Measurements from ENCODE around the gene TOX2. TPM values are rescaled to one million over a fixed set of nuclear protein-coding genes. Genes with fewer than 3 reads are reported as not detected.

The TOX2 gene, protein sequence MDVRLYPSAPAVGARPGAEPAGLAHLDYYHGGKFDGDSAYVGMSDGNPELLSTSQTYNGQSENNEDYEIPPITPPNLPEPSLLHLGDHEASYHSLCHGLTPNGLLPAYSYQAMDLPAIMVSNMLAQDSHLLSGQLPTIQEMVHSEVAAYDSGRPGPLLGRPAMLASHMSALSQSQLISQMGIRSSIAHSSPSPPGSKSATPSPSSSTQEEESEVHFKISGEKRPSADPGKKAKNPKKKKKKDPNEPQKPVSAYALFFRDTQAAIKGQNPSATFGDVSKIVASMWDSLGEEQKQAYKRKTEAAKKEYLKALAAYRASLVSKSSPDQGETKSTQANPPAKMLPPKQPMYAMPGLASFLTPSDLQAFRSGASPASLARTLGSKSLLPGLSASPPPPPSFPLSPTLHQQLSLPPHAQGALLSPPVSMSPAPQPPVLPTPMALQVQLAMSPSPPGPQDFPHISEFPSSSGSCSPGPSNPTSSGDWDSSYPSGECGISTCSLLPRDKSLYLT
- 6.1 and 8.4 TPM in 2 replicates for total RNA-seq (2014; rRNA removed; shearing (Covaris generic))

DNA sequence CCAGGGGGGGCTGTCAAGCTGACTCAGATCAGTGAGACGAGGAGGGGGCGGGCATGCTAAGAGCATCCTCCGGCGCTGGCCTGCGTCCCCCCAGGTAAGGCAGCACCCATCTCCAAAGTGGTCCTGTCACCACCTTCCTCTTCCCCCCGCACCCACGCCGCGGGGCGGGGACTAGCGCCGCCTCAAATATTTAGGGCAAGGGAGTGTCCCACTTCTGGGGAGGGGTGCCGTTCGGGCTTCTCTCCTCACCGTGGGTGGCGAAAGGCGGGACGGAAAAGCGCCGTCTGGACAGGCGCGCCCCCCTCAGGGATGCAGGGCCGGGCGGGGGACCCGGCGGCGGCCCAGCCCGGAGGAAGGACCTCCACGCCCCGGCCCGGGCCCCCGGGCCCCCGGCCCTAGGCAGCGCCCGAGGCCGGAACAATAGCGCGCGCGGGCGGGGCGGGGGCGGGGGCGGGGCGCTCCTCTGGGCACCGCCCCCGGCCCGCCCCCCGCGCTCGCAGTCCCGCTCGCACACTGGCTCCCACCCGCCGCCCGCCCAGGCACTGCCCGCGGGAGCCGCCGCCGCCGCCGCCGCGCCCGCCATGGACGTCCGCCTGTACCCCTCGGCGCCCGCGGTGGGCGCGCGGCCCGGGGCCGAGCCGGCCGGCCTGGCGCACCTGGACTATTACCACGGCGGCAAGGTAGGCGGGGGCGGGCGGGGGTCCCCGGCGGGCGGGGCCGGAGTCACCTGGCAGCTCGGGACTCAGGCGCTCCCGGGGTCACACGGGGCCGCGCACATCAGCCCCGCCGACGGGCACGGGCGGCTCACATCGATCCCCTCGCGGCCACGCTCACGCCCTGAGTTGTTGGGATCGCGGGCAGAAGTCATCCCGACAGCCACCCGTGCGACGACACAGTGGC lies at the start of gene TOX2:
TSS of gene TOX2 (plus strand) at position 542 of the 900 bp plus-strand sequence. CDS start at position 582, 40 bp downstream.
- DNase-seq (ENCODE audit: low read depth), result peak; percentile 44

DNA sequence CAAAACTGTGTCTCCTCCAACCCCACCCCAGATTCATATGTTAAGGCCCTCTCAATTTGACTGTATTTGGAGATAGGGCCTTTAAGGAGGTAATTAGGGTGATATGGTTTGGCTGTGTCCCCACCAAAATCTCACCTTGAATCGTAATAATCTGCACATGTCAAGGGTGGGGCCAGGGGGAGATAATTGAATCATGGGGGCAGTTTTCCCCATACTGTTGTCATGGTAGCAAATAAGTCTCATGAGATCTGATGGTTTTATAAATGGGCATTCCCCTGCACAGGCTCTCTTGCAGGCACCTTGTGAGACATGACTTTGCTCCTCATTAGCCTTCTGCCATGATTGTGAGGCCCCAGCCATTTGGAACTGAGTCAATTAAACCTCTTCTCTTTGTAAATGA lies 46.6 kb upstream of the TOX2 start:
- no peak for DNase-seq (ENCODE audit: low read depth)

DNA sequence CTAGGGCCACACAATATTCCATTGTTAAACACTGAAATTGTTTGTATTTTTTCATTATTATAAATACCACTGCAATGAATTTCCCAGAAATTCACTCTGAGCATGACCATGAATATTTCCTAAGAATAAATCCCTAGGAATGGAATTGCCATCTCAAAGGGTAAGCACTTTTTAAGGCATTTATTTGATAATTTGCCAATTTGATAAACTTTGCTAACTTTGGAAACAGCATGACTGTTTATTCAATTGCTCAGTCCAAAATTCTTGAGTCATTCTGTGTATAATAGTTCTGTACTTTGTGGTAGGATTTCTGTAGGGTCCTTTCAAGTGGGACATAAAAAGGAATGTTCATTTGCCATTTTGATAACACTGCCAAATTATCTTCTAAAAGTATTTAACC lies 44.2 kb upstream of the TOX2 start:
- peak; percentile 69 for DNase-seq (ENCODE audit: low read depth)

DNA sequence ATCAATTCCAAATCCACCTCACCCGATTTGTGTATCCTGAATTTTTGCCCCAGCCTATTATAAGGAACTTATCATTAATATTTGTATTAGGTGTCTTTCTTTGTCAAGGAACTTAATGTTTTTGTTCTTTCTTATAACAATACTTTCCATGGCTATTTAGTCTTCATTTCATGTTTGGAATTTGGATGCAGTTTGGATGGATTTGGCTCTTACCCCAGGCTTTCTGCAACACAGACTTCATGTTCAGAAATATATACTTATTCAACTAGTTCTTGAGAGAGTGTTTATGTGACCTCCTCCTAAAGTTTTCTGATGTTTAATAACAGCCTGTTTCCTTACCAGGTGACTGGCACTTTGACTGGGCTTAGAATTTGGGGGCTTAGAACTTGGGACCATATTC lies 35.9 kb upstream of the TOX2 start:
- no peak for DNase-seq (ENCODE audit: low read depth)

DNA sequence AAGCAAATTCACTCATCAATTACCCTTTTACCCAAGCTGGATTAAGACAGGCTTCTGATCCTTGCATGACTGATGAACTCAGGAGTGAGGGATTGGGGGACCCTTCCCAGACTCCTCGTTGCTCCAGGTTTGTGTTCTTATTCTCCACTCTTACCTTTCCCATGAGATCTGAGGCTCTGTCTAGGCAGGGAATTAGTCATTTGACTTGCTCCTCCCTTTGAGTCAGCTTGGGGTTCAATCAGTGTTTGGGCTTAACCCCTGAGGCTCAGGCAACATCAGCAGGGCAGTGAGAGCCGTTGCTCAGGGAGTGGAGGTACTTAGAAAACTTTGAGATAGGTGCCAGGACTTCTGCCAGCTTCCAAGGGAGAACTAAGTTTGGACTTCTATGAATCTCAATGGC lies 20.7 kb upstream of the TOX2 start:
- DNase-seq (ENCODE audit: low read depth), result peak; percentile 58

DNA sequence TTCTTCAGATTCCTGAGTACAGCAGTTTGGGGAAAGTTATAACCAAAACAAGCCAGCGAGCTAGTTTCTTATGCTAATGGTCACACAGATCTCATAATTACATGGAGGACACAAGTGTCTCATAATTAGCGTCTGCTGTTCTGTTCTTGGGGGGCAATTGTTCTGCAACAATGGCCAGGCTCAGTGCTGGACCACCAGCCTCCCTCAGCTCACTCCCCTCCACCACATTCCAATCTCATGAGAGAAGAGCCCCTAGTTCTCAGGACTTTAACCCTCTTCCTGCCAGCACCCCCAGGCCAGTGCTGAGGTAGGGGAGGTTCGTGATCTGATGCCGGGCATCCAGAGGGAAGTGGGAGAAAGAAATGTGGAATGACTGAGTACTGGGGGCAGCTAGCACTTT lies 20.2 kb upstream of the TOX2 start:
- DNase-seq (ENCODE audit: low read depth), result no peak

DNA sequence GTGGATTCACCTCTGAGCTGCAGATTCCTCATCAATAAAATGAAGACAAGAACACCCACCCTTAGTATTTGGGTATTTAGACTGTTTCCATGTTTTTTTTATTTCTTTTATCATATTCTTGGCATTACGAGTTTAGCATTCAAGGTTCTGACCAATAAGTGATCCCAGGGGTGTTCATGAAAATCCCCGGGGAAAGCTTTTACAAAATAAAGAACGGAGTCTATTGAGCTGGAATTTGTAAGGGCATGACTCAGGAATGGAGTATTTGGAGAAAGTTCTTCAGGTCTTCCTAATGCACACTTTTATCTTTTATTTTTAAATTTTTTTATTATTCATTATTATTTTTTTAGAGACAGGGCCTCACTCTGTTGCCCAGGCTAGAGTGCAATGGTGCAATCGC lies 19.4 kb upstream of the TOX2 start:
- no peak for DNase-seq (ENCODE audit: low read depth)

DNA sequence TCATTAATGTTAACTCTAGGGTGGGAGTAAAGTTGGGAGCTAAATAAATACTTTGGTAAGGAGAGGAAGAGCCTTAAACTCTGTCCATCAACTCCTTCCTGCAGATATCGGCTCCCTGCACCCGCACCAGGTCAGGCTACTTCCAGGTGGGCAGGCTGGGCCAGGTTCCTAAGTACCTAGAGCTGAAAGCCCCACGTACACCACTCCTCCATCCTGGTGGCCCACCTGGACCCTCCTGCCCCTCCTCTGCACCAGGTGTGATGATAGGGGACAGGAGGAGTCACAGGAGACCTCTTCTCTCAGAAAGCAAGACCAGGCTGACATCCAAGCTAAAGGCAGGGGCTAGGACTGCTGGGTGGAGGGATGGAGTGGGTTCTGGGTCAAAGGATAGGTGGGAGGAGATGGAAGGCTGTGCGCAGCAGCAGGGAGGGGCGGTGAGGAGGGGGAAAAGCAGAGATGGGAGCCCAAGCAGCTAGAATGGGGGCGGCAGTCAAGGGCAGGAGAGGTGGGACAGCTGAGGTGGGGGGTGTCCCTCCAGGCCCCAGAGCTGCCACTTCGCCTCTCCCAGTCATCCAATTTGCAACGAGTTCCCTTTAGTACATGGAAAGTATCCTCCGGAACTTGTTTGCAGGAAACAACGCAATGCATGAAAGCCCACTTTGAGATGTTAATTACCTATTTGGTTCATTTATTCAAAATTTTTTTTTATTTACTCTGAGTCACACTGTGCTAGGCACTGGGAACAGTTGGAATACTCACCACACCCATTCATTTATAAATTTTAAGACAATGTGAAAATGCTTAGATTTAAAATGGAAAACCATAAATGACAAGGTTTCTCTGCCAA lies 15.2 kb upstream of the TOX2 start:
- no peak for DNase-seq (ENCODE audit: low read depth)

DNA sequence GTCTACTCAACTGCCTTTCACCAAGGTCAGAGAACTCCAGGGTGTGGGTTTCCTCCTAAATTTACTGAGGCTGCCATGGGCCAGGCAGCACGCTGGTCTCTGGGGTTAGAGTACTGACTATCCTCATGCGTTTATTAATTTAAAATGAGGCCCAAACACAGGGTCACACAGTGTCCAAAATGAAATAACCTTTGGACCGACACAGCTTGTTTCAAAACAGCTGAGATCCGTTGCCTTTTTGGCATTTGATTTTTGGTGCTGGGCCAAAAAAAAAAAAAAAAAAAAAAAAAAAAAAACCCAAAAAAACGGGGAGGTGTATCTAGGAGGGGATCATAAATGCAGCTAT lies 14.6 kb upstream of the TOX2 start:
- DNase-seq (ENCODE audit: low read depth), result no peak

DNA sequence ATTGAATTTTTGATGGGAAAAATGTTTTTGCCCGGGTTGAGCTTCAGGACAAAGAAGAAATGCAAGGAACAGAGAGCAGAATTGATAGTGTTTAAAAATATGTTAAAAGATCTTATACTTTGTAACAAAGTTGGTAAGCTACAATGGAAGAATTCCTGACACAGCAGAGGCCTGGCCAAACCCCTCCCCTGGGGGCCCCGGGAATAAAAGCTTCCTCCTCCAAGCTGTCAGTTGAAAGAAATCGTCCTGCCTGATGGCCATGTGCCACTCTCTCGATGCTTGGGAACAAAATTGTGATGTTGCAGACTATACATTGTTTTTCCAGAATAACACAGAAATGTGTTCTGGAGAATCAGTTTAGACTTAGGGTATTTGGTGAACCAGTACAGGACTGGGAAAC lies 14.2 kb upstream of the TOX2 start:
- no peak for DNase-seq (ENCODE audit: low read depth)

DNA sequence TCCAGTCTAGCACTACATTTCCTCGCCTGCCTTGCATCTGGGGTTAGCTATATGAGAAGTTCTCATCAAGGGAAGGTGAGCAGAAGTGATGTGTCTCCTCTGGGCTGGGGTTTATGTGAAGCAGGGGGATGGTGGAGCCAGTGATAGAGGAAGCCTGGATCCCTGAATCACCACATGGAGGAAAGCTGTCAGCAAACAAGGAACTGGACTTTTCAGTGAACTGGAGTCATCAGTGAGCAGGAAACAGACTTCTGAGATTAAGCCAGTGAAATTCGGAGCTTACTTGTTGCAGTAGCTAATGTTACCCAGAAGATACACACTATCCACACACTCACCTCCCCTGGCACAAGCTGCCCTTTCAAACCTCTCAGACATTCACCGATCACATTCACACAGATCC lies 13.4 kb upstream of the TOX2 start:
- no peak for DNase-seq (ENCODE audit: low read depth)

DNA sequence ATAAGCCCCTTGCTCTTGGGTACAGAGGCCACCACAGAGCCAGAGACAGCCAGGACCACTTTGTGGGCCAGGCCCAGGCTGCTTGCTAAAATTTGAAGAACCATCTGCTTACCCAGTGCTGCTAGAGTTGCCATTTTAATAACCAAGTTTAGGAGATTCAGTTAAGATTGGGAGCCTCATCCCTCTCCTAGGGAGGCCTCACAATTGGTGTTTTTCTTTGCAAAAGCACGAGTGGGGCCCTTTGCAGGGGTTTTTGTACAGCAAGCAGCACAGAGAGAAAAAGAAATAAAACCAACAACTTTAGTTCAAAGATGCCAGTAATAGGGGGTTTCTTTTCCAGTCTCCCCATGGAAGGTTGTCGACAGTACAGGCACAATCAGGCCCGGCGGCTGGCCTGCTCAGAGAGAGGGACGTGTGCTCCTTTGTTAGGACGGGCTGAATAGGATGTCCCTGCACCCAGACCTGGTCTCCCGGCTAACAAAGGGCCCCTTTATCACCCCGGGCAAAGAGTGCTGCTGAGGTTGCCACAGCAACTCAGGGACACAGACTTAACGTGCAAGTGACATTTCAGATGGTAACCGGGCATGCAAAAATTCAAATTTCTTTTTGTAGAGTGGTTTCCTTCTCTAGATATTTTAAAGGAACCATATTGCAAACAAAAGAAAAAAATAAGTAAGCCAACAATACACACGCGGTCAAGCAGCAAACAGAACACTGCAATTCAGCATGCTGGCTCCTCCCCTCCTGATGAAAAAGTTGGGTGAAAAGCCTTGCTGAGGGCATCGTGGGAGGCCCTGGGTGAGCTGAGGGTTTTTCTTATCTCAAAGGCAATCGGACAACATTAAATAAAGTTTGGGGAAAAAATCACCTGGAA lies 10.5 kb upstream of the TOX2 start:
- DNase-seq (ENCODE audit: low read depth), result peak; percentile 51

DNA sequence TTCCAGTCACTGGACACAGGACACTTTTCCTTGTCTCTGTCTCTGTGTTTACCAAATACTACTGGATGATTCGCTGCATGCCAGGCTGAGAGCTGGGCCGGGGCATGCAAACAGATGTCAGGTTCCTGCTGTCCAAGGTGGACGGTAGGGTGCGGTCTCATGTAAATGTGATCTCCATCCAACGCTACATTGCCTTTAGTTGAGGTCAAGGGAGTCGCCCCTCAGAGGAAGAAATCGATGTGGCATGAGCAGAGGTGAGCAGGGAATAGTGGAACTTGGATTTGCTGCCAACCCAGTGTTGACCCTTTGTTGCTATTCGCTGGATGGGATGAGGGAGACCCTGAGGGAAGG lies 9.8 kb upstream of the TOX2 start:
- no peak for DNase-seq (ENCODE audit: low read depth)

DNA sequence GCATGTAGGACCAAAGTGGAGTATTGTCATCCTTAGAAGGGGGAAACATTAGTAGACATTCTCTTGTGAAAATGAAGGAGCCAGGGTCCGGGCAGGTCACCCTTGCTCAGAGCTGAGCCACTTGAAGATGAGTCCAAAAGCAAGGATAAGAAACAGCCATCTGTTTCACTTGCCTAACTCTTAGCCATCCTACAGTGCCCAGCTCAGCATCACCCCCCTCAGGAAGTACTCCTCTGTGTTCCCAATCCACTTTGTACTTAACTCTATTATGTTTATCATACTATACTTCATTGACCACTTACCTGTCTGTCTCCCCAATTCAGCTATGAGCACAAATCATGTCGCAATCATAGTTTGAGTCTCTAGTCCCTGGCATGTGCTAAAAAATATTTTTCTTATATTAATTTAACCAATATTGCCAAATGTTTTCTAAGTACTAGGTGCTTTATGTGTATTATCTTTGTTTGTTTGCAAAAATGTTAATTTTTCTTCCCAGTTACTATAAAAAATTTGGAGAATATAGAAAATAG lies 8.1 kb upstream of the TOX2 start:
- DNase-seq (ENCODE audit: low read depth), result no peak

DNA sequence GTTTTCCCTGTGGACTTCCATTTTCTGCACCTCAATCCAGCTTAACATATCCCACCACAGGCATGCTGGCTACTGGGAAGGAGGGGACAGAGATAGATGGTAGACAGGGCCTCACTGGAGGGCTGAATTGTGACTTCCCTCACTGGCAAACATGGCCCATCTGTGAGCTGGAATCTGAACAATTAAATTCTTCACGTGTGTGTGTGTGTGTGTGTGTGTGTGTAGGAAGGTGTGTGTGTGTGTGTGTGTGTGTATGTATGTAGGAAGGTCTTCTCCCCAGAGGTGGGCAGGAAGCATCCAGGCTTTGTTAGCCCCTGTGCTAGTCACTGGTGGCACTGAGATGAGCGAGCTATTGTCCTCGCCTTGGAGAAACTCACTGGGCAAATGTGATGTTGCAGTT lies 5.4 kb upstream of the TOX2 start:
- DNase-seq (ENCODE audit: low read depth), result no peak

DNA sequence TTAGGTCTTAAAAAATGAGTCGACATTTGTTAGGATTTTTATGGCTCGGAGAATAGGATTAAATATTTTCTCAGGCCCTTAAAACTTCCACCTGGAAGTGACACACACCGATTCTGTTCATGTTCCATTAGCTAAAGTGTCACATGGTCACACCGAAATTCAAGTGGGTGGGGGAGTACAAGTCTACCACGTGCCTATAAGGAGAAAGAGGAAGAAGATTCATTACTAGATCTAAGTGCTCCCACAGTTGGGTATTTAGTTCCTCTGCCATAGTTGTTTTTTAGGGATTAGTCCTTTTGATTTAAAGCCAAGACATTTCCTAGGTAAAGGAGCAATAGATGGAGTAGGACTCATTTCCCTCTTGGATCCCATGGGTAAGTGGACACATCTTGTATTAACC lies 4.9 kb upstream of the TOX2 start:
- DNase-seq (ENCODE audit: low read depth), result no peak

DNA sequence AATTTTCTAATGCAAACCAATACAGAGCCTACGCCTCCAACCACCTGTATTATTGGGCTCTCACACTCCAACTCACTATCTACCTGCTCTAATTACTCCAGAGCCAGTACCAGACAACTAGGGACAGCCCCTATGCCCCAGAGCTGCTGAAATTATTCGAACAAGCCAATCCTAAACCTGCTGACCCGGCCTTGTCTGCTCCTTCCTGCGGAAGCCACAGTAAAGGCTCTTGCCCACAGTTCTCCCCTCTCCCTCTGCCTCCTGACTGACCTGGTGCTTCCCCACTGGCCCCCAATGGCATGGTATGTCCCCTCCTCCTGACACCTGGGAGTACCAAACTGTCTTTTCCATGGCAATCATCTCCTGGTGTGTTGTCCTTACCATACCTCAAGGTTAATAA lies 4.1 kb upstream of the TOX2 start:
- no peak for DNase-seq (ENCODE audit: low read depth)

DNA sequence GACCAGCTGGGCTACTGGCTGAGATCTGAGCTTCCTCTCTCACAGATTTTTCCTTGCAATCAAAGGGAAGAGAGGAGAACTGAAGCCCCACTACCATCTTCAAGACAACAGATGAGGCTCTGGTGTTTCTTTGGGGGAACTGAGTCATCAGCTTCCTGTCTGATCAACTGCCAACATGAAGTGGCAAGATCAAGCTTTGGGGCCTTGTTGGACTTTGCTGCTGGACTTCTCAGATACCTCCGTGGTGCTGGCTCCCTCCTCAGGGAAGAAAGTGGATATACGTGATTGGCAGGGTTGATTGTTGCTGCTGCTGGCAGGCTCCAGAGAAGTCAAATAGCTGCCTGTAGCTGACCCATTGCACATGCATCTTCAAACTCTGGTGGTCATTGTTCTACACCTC lies 3.6 kb upstream of the TOX2 start:
- peak; percentile 96 for DNase-seq (ENCODE audit: low read depth)

DNA sequence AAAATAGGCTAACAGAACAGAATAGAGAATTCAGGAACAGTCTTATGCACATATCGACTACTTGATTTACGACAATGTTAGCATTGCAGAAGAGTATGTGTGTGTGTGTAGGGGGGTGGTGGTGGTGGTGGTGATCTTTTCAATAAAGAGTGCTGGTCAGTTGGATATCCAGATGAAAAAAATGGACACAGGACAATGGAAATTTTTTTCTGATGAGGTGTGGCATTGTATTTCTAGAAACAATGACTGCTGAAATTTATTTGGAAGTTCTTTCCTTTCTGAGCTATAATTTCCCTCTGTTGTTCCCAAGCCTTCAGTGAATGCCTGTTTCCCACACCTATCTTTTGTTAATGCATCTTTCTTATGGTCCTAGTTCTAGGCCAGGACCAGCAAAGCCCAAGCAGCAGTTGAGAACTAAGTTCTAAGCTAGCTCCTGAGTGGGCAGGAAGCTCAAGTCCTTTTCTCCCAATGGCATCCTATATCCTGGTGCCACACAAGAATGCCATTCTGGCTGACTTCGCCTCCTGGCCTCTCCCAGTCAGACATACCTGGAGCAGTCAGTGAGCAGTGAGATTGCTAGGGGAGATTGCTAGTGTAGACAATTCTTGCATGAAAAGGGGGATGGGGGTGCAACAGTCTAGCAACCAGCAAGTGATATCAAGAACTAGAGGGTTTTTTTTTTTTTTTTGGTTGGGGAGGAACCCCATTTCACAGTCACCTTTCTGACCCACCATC lies 1.2 kb upstream of the TOX2 start:
- peak; percentile 37 for DNase-seq (ENCODE audit: low read depth)

Data from M059J (cell line).